NCI-H69 (cell line): ENCODE results near the gene PRSS50.
"Not testable (repeated sequence)": the region's sequence is repeated elsewhere in the genome, so short reads cannot be mapped to it uniquely, and the experiment has no call there.

ENCODE experiments used
- DNase-seq: peaks from one replicate; lab custom pipeline; 2025; lab: John Stamatoyannopoulos, UW

PRSS50 gene

DNA sequence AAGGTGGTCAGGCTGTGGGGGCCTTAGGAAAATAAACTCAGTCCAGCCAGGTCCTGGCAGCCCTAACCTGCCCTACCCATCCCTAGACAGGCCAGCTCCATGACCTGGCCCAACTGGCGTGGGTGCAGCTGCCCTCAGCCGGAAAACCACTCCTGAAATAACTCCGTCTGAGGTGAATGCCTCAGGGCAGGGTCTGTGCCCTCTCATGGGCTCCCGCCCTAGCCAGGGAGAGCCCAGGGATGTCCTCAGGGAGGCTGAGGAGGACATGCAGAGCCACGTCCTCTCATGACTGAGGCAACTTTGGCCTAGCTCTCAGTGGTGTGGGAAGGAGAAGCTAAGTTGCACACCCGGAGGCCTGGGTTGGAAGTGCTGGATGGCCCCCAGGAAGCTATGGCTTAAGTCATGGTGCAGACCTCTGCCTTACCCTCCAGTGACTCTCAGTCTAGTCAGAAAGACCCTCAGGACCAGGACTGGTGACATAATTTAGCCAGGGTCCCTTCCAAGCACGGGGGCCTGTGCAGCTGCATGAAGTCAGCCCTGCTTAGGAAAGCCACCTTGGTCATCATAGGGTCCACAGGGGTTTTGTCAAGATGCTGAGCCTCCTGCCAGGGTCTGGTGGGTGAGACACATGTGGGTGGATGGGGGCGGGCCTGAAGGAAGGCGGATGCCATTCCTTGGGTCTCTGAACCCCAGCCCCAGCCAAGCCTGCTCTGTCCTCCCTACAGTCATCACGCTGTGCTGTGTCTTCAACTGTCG is 9.1 kb downstream of the PRSS50 start:
- DNase-seq = no peak

GRCh38 chr3:46707601-46708011 is 10.1 kb downstream of the PRSS50 start:
- DNase-seq = no peak

GRCh38 chr3:46706771-46707582 is 10.7 kb downstream of the PRSS50 start:
- no peak for DNase-seq

- peak; percentile 92 for DNase-seq
Observed at GRCh38 chr3:46705751-46706552, 11.7 kb downstream of the PRSS50 start.

DNA sequence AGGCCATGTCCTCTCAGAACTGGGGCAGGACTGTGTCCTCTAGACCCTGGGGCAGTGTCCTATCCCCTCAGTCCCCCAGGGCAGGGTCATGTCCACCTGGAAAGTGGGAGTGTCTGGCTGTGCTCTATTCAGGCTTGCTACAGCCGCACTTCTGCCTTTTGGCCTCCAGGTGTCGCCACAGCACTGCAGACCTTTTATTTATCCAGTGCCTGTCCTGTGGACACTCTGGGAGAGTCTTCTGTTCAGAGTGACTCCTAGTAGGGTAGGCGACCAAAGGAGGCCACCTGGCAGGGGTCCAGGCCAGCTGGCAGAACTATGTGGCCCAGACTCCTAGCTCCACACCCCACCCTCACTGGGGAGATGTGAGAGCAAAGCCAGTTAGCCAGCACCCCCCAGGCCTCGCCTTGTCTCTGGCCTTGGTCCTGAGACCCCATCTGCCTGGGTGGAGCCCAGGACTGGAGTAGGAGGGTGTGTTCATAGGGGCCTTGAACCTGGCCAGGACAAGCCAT is 12.6 kb downstream of the PRSS50 start:
- DNase-seq = peak; percentile 78

- not testable (repeated sequence) for DNase-seq
Observed at GRCh38 chr3:46704346-46704745, 13.3 kb downstream of the PRSS50 start.

GRCh38 chr3:46703013-46703520 is 14.6 kb downstream of the PRSS50 start:
- DNase-seq = no peak

- no peak for DNase-seq
Observed at GRCh38 chr3:46702246-46703012, 15.2 kb downstream of the PRSS50 start.

DNA sequence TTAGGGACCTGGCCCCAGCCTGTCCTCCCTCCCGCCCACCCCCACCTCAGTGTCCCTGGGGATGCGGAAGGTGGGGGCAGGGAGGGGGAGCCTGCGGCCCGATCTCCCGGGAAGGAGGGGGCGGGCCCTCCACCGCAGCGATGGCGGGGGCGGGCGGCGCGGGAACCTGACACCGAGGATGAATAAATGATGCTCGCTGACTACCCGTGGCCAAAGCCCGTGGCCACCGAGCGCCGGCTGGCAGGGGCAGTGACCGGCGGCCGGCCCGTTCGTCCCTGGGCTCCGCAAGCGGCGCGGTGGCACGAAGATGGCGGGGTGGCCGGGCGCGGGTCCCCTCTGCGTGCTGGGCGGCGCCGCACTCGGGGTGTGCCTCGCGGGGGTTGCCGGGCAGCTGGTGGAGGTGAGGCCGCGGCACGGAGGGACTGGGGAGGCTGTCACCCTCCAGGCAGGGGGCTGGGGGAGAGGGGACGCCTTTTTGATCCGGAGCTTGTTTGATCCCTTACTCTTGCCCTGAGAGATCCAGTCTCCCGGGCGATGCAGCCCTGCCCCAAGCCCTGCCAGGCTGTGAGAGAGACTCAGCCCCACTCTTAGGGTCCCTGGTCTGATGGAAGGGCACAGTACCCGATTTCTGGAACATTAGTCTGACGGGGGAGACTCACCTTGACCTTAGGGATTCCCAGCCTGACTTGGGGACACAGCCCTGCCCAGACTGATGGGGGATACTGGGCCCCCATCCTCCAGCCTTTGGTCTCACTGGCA is 16.3 kb downstream of the PRSS50 start, which contains the start of gene TMIE:
TMIE (plus strand) TSS at position 212 of the 759 bp plus-strand sequence; CDS start at position 308, 96 bp downstream.
- DNase-seq = peak; percentile 48

GRCh38 chr3:46700772-46701171 is 16.9 kb downstream of the PRSS50 start:
- DNase-seq = peak; percentile 60

DNA sequence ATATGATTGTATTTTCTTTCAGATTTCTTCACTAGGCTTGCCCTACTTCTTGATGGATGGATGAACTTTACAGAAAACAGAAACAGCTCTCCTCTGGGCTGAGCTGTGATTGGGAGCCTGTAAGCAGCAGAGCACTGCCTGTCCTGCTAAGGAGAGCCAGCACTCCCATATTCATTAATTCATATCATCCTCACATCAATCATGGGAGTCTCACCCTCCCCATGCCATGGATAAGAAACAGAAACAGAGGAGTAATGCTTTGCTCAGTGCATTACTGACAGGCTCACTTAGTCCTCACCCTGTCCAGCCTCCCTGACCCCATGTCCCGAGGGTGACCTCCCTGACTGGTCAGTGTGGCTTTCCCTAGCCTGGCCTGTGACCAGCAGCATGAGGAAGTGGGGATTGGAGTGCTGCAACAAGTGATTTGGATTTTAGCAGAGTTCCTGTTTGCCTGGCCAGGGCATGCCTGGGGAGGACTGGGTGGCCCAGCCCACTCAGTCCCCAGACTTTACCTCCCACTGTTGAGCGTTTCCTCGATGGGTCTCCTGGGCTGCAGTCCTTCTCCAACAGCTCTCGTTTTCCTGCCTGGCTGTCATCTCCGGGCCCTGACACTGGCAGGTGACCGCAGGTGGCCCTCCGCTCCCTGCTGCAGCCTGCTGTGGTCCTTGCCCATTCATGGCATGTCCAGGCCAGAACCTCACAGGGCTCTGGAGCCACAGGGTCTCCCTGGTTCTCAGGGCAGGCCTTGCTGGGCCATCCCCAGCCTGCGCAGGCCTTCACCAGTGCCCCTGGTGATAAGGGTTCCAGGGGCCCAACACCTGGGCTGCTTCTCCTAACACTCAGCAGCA is 17.8 kb downstream of the PRSS50 start:
- DNase-seq = no peak

- no peak for DNase-seq
Observed at GRCh38 chr3:46695962-46696894, 21.4 kb downstream of the PRSS50 start.

GRCh38 chr3:46695177-46695961 is 22.3 kb downstream of the PRSS50 start:
- peak; percentile 27 for DNase-seq

GRCh38 chr3:46694520-46694919 is 23.1 kb downstream of the PRSS50 start:
- DNase-seq = no peak

DNA sequence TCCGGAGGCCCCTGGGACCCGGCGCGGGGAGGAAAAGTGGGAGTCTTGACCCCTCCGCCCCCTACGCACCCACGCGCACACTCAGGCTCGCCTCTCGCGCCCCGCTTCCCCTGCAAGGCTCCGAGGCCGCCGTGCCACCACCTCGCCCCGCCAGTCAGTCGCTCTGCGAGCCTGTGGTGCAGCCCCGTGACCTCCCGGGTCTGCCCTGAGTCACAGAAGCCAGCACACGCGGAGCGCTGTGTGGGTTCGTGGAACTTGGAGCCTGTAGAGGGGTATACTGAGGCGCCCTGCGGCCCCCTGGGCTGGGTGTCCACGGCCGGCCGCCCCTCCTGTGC is 23.8 kb downstream of the PRSS50 start:
- no peak for DNase-seq

- DNase-seq = peak; percentile 41
Observed at GRCh38 chr3:46693038-46693891, 24.4 kb downstream of the PRSS50 start, which contains the start of gene ALS2CL. Gene ALS2CL (minus strand): TSS chr3:46693679. CDS start chr3:46689440, 4,239 bp downstream.
